HCT116 (cell line): ENCODE measurements around the gene SH3D19. TPM values are rescaled to one million over a fixed set of nuclear protein-coding genes. Genes with fewer than 3 reads are reported as not detected.

ENCODE experiments used
- ATAC-seq: fragments of 200-7000 bp; cut with Tn5 transposase; 2 replicates; pipeline ENCODE4 v1.9.1; 2020; ENCODE audit warnings: mild to moderate bottlenecking, moderate library complexity
- BruUV-seq: library from RNA; stranded (reverse); fragments of 400-500 nt; replicated peaks from 2 replicates; lab custom pipeline; 2021; lab: Mats Ljungman, UMichigan
- CTCF ChIA-PET: fragments of 300-600 bp; sonication (Branson Sonifier 250); formaldehyde crosslinking; loops from one replicate; lab custom pipeline; 2021; ENCODE audit warnings: antibody characterized with exemption; lab: Charles Lee
- POLR2A ChIA-PET: fragments of 300-600, 350-600 bp; sonication (Branson Sonifier 250); formaldehyde crosslinking; loops from one replicate; lab custom pipeline; 2021; ENCODE audit warnings: antibody characterized with exemption; lab: Charles Lee
- RAD21 ChIA-PET, 2 experiments: fragments of 300-600 bp; sonication (Branson Sonifier 250); formaldehyde crosslinking; loops; one replicate each; lab custom pipeline; 2023; ENCODE audit warnings: low total read pairs in 2 of 2; ENCODE audit not compliant: uncharacterized antibody in 2 of 2, unreplicated experiment in 2 of 2, low non-redundant PET in 1 of 2; lab: Charles Lee
- DNase-seq: peaks from one replicate; pipeline ENCODE4 v3.0.0-alpha.2; 2010; ENCODE audit warnings: low read depth, low spot score
- H2AFZ ChIP-seq: fragments of 200-600 bp; shearing (Covaris generic), sonication (generic); 2 replicates; pipeline ENCODE4 v1.6.1; 2017; ENCODE audit warnings: low read depth, mixed run types, mixed read lengths, antibody characterized with exemption, low read length; ENCODE audit not compliant: poor library complexity, severe bottlenecking
- H3K27ac ChIP-seq: 2 replicates; pipeline ENCODE4 v1.5.1; 2012; ENCODE audit warnings: low read depth, low read length
- H3K27me3 ChIP-seq: fragments of 200-600 bp; sonication (generic); 2 replicates; pipeline ENCODE4 v1.6.1; 2016; ENCODE audit warnings: mixed run types, low read length, mixed read lengths; ENCODE audit not compliant: insufficient read depth
- H3K36me3 ChIP-seq, 2 experiments: fragments of 200-500 bp in 1 of 2; fragments of 200-600 bp in 1 of 2; sonication (Bioruptor generic) in 1 of 2; sonication (generic) in 1 of 2; 2 replicates each; pipeline versions ENCODE4 v1.5.1 to v1.6.1; 2014 to 2016; ENCODE audit warnings: low read length in 2 of 2, inconsistent platforms in 1 of 2, mixed read lengths in 1 of 2, mixed run types in 1 of 2; ENCODE audit not compliant: insufficient read depth in 2 of 2, control insufficient read depth in 1 of 2
- H3K4me1 ChIP-seq, 2 experiments: fragments of 200-600 bp in 1 of 2; sonication (generic) in 1 of 2; 2 replicates each; pipeline versions ENCODE4 v1.5.1 to v1.6.1; 2012 to 2017; ENCODE audit warnings: low read length in 2 of 2, inconsistent platforms in 1 of 2, mild to moderate bottlenecking in 1 of 2, mixed read lengths in 1 of 2, mixed run types in 1 of 2, moderate library complexity in 1 of 2; ENCODE audit not compliant: insufficient read depth in 2 of 2, control insufficient read depth in 1 of 2
- H3K4me2 ChIP-seq: fragments of 200-600 bp; sonication (generic); 2 replicates; pipeline ENCODE4 v1.6.1; 2017; ENCODE audit warnings: mixed run types, low read length, mixed read lengths
- H3K4me3 ChIP-seq, 2 experiments: fragments of 200-600 bp in 1 of 2; sonication (generic) in 1 of 2; replicated peaks in 1 of 2; 2 replicates each; pipeline ENCODE4 v1.5.1; 2011 to 2016; ENCODE audit warnings: low read length in 2 of 2, control low read depth in 1 of 2, low read depth in 1 of 2, mild to moderate bottlenecking in 1 of 2, mixed read lengths in 1 of 2, mixed run types in 1 of 2
- H3K79me2 ChIP-seq: fragments of 200-600 bp; sonication (generic); 2 replicates; pipeline ENCODE4 v1.6.1; 2017; ENCODE audit warnings: mild to moderate bottlenecking, mixed run types, low read length, moderate library complexity, mixed read lengths; ENCODE audit not compliant: insufficient read depth
- H3K9ac ChIP-seq: fragments of 200-600 bp; sonication (generic); 2 replicates; pipeline ENCODE4 v1.6.1; 2016; ENCODE audit warnings: low read length, mixed read lengths
- H3K9me2 ChIP-seq: fragments of 200-600 bp; sonication (generic), shearing (Covaris generic); 2 replicates; pipeline ENCODE4 v1.6.1; 2017; ENCODE audit warnings: mixed run types, mild to moderate bottlenecking, moderate library complexity; ENCODE audit not compliant: insufficient read depth
- H3K9me3 ChIP-seq, 2 experiments: fragments of 200-500 bp in 1 of 2; fragments of 200-600 bp in 1 of 2; sonication (Bioruptor generic) in 1 of 2; sonication (generic) in 1 of 2; 2 replicates each; pipeline ENCODE4 v1.6.1; 2014 to 2017; ENCODE audit warnings: low read length in 2 of 2, mixed read lengths in 2 of 2, inconsistent platforms in 1 of 2, low read depth in 1 of 2, mild to moderate bottlenecking in 1 of 2, mixed run types in 1 of 2, moderate library complexity in 1 of 2; ENCODE audit not compliant: control insufficient read depth in 1 of 2, insufficient read depth in 1 of 2
- H4K20me1 ChIP-seq: fragments of 200-600 bp; sonication (generic), shearing (Covaris generic); 2 replicates; pipeline ENCODE4 v1.6.1; 2017; ENCODE audit warnings: mixed run types, mild to moderate bottlenecking, moderate library complexity; ENCODE audit not compliant: insufficient read depth
- ATF3 ChIP-seq: IDR thresholded peaks from 2 replicates; pipeline ENCODE4 v1.6.1; 2012
- CBX3 ChIP-seq: IDR thresholded peaks from 2 replicates; pipeline ENCODE4 v1.6.1; 2012; ENCODE audit warnings: low read depth
- EGR1 ChIP-seq: IDR thresholded peaks from 2 replicates; pipeline ENCODE4 v1.6.1; 2012; ENCODE audit warnings: low read depth
- ELF1 ChIP-seq: IDR thresholded peaks from 2 replicates; pipeline ENCODE4 v1.6.1; 2012; ENCODE audit warnings: low read depth, borderline replicate concordance
- EZH2 ChIP-seq: fragments of 200-600 bp; sonication (generic); IDR thresholded peaks from 2 replicates; pipeline ENCODE4 v1.6.1; 2017; ENCODE audit warnings: antibody characterized with exemption, mixed run types
- FOSL1 ChIP-seq: IDR thresholded peaks from 2 replicates; pipeline ENCODE4 v1.6.1; 2012; ENCODE audit warnings: low read depth
- MAX ChIP-seq: IDR thresholded peaks from 2 replicates; pipeline ENCODE4 v1.6.1; 2012
- POLR2A ChIP-seq: IDR thresholded peaks from 2 replicates; pipeline ENCODE4 v1.7.0; 2011; ENCODE audit warnings: borderline replicate concordance; ENCODE audit not compliant: insufficient read depth, insufficient read length; ENCODE audit errors: extremely low read depth
- POLR2AphosphoS5 ChIP-seq: IDR thresholded peaks from 2 replicates; pipeline ENCODE4 v1.6.1; 2011; ENCODE audit warnings: mild to moderate bottlenecking, low read depth, low read length, moderate library complexity
- RAD21 ChIP-seq: IDR thresholded peaks from 2 replicates; pipeline ENCODE4 v1.6.1; 2012; ENCODE audit warnings: low read depth, mild to moderate bottlenecking
- REST ChIP-seq: IDR thresholded peaks from 2 replicates; pipeline ENCODE4 v1.6.1; 2012; ENCODE audit warnings: low read depth
- SIN3A ChIP-seq: IDR thresholded peaks from 2 replicates; pipeline ENCODE4 v1.6.1; 2012; ENCODE audit warnings: low read depth
- SP1 ChIP-seq: IDR thresholded peaks from 2 replicates; pipeline ENCODE4 v1.6.1; 2012; ENCODE audit warnings: low read depth
- SRF ChIP-seq: IDR thresholded peaks from 2 replicates; pipeline ENCODE4 v1.6.1; 2012; ENCODE audit warnings: low read depth
- TCF7L2 ChIP-seq: IDR thresholded peaks from 2 replicates; pipeline ENCODE4 v1.7.0; 2011; ENCODE audit warnings: borderline replicate concordance, inconsistent platforms; ENCODE audit not compliant: insufficient read depth, insufficient read length; ENCODE audit errors: extremely low read depth
- YY1 ChIP-seq: IDR thresholded peaks from 2 replicates; pipeline ENCODE4 v1.6.1; 2011; ENCODE audit warnings: low read length, low read depth, moderate library complexity, mild to moderate bottlenecking; ENCODE audit not compliant: insufficient replicate concordance; ENCODE audit errors: extremely low read depth
- ZBTB33 ChIP-seq: IDR thresholded peaks from 2 replicates; pipeline ENCODE4 v1.6.1; 2011; ENCODE audit warnings: mild to moderate bottlenecking, low read length, moderate library complexity; ENCODE audit not compliant: insufficient replicate concordance; ENCODE audit errors: extremely low read depth
- ZFX ChIP-seq: fragments of 450-650 bp; IDR thresholded peaks from 2 replicates; pipeline ENCODE4 v1.6.1; 2017
- ZNF274 ChIP-seq: fragments of 200-500 bp; sonication (Bioruptor generic); IDR thresholded peaks from 2 replicates; pipeline ENCODE4 v1.6.1; 2014; ENCODE audit warnings: mild to moderate bottlenecking, low read depth, low read length, inconsistent platforms
- intact Hi-C: fragments of 100-400 bp; cut with micrococcal nuclease; formaldehyde crosslinking; loops from 2 replicates; pipeline ENCODE4 v1.10.0; 2022
- total RNA-seq: library from RNA; stranded (reverse); gene quantifications from one replicate; pipeline ENCODE4 v1.2.1, GENCODE V29; 2021; ENCODE audit not compliant: unreplicated experiment

SH3D19 gene
- total RNA-seq, 1 experiment from 2014 or later = 37.5 TPM

- Histone ChIP-seq H3K27ac (no peak overlapping the region), H3K4me2 (no peak overlapping the region), H2AFZ (no peak overlapping the region), H3K36me3 (0 out of 4 replicates have a peak, but pooled peaks cover 0 to 3% of the 10 kb centered on the region in 2 experiments), H4K20me1 (no peaks in the 10 kb centered on the region), H3K79me2 (no peaks in the 10 kb centered on the region), H3K27me3 (no peaks in the 10 kb centered on the region), H3K4me3 (no peak overlapping the region), H3K9me2 (no peaks in the 10 kb centered on the region), H3K9me3 (no peaks in the 10 kb centered on the region), H3K9ac (no peak overlapping the region), H3K4me1 (no peaks in the 10 kb centered on the region)
- ChIA-PET RAD21 (no interaction called here), CTCF (no interaction called here), POLR2A (no interaction called here)
- DNase-seq (no peak), ATAC-seq (no peak)
- intact Hi-C loops = no loop called here
- TF ChIP-seq REST (no peak), FOSL1 (no peak), ATF3 (no peak), POLR2A (no peak), ZNF274 (no peak), SIN3A (no peak), ZFX (no peak), TCF7L2 (no peak), POLR2AphosphoS5 (no peak), SP1 (no peak), MAX (no peak), EZH2 (no peak), YY1 (no peak), EGR1 (no peak), RAD21 (no peak), CBX3 (no peak), ZBTB33 (no peak), SRF (no peak), ELF1 (no peak)
- no TSS peak for BruUV-seq
Observed at GRCh38 chr4:151144329-151145072, 180.9 kb downstream of the SH3D19 start.
